Ascending aorta (tissue), 2 donors: Measurements from ENCODE around the gene KATNAL1. TPM values are rescaled to one million over a fixed set of nuclear protein-coding genes. Genes with fewer than 3 reads are reported as not detected.

Source experiments
- DNase-seq, 2 donors: peaks; one replicate each; pipeline ENCODE4 v3.0.0-alpha.2; 2019; ENCODE audit warnings: low spot score in 2 of 2
- H3K27ac ChIP-seq, 2 donors: fragments of 200-600 bp; sonication (generic); one replicate each; pipeline ENCODE4 v1.5.1; 2016 to 2017; ENCODE audit warnings: mild to moderate bottlenecking in 1 of 2
- H3K27me3 ChIP-seq: fragments of 200-600 bp; sonication (generic); one replicate; pipeline ENCODE4 v1.5.1; 2017
- H3K36me3 ChIP-seq, 2 donors: fragments of 200-600 bp; sonication (generic); one replicate each; pipeline ENCODE4 v1.5.1; 2016
- H3K4me1 ChIP-seq, 2 donors: fragments of 200-600 bp; sonication (generic); one replicate each; pipeline ENCODE4 v1.5.1; 2016 to 2017; ENCODE audit warnings: mild to moderate bottlenecking in 1 of 2
- H3K4me3 ChIP-seq, 2 donors: fragments of 200-600 bp; sonication (generic); one replicate each; pipeline ENCODE4 v1.5.1; 2016 to 2017; ENCODE audit warnings: mild to moderate bottlenecking in 1 of 2
- H3K9me3 ChIP-seq, 2 donors: fragments of 200-600 bp; sonication (generic); one replicate each; pipeline ENCODE4 v1.5.1; 2016
- CTCF ChIP-seq, 3 experiments: fragments of 200-600 bp in 2 of 3; fragments of 450-650 bp in 1 of 3; sonication (generic) in 2 of 3; IDR thresholded peaks; one replicate each; pipeline ENCODE4 v1.5.1; 2016 to 2019; ENCODE audit warnings: antibody characterized with exemption in 3 of 3, mild to moderate bottlenecking in 1 of 3, moderate library complexity in 1 of 3
- intact Hi-C: fragments of 100-400 bp; cut with DNase I; formaldehyde crosslinking; loops from one replicate; pipeline ENCODE4 v1.15.1; 2023
- total RNA-seq: library from RNA; depleted of rRNA; stranded (reverse); fragments of >200 nt; gene quantifications from one replicate; pipeline ENCODE4 v1.1.0, GENCODE V29; 2016

The KATNAL1 gene
- total RNA-seq, 1 donor from 2014 or later = 13.2 TPM

- DNase-seq = no peak
- intact Hi-C loops = no loop called here
- no peak overlapping the region for H3K27ac ChIP-seq
- H3K27me3 ChIP-seq = no peaks in the 10 kb centered on the region
- TF ChIP-seq CTCF (IDR thresholded peaks at IDR 0.05) = no peak
- no peak overlapping the region for H3K4me3 ChIP-seq
- H3K4me1 ChIP-seq = no peaks in the 10 kb centered on the region
- H3K9me3 ChIP-seq = peaks cover 0 to 8% of the 10 kb centered on the region in 2 donors
- H3K36me3 ChIP-seq = no peaks in the 10 kb centered on the region
Observed at GRCh38 chr13:30353060-30353459, 45.7 kb upstream of the KATNAL1 start.

GRCh38 chr13:30352121-30352520 is 44.8 kb upstream of the KATNAL1 start:
- no peak for DNase-seq
- H3K27me3 ChIP-seq = no peaks in the 10 kb centered on the region
- no peak for TF ChIP-seq CTCF (IDR thresholded peaks at IDR 0.05)
- intact Hi-C loops = no loop called here
- no peaks in the 10 kb centered on the region for H3K36me3 ChIP-seq
- no peak overlapping the region for H3K27ac ChIP-seq
- H3K9me3 ChIP-seq = peaks cover 0 to 8% of the 10 kb centered on the region in 2 donors
- H3K4me3 ChIP-seq = no peak overlapping the region
- no peaks in the 10 kb centered on the region for H3K4me1 ChIP-seq

- Histone ChIP-seq H3K36me3 (no peaks in the 10 kb centered on the region), H3K4me3 (no peak overlapping the region), H3K27ac (no peak overlapping the region), H3K9me3 (no peaks in the 10 kb centered on the region), H3K4me1 (peaks cover 0 to 4% of the 10 kb centered on the region in 2 donors), H3K27me3 (no peaks in the 10 kb centered on the region)
- intact Hi-C loops = no loop called here
- no peak for DNase-seq
- no peak for TF ChIP-seq CTCF (IDR thresholded peaks at IDR 0.05)
Observed at GRCh38 chr13:30346789-30347167, 39.4 kb upstream of the KATNAL1 start.

GRCh38 chr13:30346153-30346788 is 38.9 kb upstream of the KATNAL1 start:
- Histone ChIP-seq H3K4me3 (no peak overlapping the region), H3K27ac (no peak overlapping the region), H3K27me3 (no peaks in the 10 kb centered on the region), H3K36me3 (no peaks in the 10 kb centered on the region), H3K4me1 (peaks cover 0 to 5% of the 10 kb centered on the region in 2 donors), H3K9me3 (no peaks in the 10 kb centered on the region)
- no peak for DNase-seq
- intact Hi-C loops = no loop called here
- no peak for TF ChIP-seq CTCF (IDR thresholded peaks at IDR 0.05)

- Histone ChIP-seq H3K4me3 (no peak overlapping the region), H3K27me3 (no peaks in the 10 kb centered on the region), H3K9me3 (no peaks in the 10 kb centered on the region), H3K4me1 (peaks cover 0 to 10% of the 10 kb centered on the region in 2 donors), H3K27ac (no peak overlapping the region), H3K36me3 (no peaks in the 10 kb centered on the region)
- DNase-seq = no peak
- no peak for TF ChIP-seq CTCF (IDR thresholded peaks at IDR 0.05)
- intact Hi-C loops = no loop called here
Observed at GRCh38 chr13:30345426-30346100, 38.2 kb upstream of the KATNAL1 start.
